Activated gamma-delta T cell treated with Interleukin-2 at 50 U/mL for 16 hours (primary cell): Measurements from ENCODE around the gene TRPV6.

ENCODE experiments used
- DNase-seq: peaks from one replicate; pipeline ENCODE4 v3.0.0-alpha.2; 2020

TRPV6 gene

DNA sequence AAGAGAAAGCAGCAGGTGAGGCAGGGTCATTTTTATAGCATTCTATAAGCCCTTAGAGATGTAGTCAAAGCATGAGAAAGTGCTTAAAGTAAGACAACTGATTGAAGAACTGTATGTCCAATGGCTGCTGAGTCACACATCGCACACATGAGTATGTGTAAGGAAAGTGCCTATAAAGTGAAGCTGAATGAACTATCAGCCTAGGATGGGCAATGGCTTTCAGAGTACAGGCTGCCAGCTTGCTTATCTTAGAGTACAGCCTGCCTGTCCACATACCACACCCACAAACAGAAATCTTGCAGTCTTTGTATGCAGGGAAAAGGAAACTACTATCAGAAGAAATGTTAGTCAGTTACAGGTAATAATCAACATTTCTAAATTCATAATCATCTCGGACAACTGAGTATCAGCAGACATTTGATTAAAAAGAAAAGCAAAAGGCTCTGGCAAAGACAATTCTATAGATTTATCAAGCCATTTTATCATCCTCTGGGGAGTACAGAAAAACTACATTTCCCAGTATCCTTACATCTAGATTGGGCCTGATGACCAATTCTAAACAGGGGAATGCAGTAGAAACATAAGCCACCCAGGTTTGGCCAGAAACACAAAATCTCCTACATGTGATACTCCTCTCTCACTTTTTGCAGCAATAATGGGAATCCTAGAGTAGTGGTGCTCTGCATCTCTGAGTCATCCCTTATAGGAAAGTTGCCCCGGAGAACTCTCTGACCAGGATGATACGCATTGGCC is 46.9 kb downstream of the TRPV6 start:
- DNase-seq, result no peak

DNA sequence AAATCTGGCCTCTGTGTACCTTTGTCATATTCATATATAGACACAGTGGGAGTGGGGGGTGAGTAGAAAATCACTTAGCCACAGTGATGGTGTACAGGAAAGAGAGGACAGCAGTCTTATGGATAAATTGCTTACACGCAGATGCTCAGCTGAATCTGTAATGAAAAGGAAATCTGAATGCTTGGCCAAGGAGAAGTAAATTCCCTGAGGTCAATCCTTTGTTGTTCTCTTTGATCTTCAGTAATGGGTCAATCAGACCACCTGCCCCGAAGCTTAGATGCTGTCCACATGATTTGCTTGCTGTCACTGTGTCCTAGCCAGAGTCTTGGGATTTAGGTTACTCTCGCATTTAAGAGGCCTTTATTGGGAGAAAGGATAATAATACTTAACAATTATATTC is 49.1 kb downstream of the TRPV6 start:
- no peak for DNase-seq

DNA sequence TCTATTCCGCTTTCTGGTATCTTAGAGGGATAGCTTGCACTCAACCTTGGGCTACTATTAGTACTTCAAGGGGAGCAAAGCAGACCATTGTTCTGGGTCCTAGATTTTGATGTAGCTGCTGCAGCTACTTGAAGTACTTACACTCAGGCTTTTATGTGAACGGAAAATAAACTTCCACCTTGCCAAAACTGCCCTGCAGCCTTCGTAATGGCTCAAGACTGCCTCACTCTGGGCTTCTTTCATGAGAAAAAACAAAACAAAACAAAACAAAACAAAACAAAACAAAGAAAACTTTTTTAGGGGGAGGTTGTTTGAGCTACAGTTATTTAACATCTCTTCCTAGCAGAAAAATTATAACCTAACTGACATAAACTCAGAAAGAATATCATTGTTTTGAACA is 50.1 kb downstream of the TRPV6 start:
- no peak for DNase-seq

DNA sequence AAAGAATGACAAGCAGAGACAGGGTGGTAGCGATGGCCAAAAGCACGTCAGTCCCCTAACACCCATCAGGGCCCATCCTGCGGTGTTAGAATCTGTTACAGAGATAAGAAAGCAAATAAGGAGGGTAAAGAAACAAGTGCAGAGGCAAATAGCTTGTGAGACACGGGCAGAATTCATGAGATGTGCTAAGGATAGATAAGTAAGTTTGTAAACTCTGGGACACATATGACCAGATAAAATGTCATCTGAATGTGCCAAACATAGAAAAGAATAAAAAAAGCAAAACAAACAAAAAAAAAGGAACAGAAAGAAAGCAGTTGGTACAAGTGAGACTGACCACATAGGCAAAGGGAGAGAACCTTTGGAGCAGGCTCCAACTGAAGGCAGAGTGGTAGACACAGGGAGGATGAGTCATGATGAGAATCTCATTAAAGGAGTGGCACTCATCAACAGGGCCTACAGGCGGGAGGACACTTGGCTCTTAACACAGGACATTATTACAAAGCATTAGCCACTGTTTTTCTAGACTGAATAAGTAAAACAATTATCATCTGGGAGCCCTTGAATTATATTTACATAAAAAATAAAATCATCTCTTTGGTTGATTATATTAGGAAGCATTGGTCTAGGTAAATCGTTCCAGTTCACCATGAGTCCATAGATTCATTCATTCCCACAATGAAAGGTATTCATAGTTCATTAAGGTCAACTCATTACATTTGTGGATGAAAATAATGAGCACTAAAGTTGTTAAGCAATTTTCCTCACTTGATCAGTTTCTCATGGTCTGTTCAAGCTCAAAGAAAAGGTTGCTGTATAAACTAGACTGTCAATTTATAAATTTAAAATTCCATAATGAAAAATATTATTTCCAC is 52.1 kb downstream of the TRPV6 start:
- DNase-seq, result no peak

DNA sequence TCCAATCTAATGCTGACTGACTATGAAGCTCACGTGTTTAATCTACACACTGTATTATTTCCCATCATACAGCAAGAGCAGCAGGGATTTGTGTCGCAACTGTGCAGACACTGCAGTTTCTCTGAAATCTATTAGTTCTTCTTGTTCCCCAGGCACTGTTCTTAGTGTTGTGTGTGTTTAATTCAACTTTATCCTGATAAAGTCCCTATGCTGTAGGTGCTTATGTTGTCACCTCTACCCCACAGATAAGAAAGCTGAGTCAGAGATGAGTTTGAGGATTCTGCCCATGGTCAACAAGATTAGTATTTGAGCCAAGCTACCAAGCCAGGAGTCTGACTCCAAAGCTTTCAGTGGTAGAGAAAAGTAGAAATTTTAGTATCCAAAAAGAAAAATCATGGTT is 53.1 kb downstream of the TRPV6 start:
- DNase-seq, result no peak

DNA sequence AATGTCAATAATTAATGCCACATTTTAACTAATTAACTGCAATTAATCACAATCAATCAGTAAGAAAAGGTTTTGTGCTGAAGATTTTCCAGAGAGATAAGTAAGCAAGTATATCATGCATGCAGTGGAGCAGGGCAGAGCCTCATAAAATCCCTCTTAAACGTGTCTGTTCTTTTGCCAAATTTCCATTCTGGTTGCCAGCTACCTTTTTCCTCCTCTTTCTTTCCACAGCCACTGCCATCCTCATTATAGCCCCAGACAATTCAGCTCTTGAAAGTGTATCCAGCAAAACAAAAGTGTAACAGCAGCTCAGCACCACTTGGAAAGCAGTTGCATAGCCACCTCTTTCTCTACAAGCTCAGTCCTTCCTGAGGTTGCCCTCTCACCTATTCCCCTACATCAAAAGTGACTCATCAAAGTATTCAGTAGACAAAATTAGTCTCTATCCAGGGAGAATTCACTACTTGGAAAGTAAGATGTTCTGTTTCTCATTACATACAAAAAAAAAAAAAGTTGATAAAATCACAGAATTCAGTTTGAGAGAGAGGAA is 57.5 kb downstream of the TRPV6 start:
- no peak for DNase-seq

DNA sequence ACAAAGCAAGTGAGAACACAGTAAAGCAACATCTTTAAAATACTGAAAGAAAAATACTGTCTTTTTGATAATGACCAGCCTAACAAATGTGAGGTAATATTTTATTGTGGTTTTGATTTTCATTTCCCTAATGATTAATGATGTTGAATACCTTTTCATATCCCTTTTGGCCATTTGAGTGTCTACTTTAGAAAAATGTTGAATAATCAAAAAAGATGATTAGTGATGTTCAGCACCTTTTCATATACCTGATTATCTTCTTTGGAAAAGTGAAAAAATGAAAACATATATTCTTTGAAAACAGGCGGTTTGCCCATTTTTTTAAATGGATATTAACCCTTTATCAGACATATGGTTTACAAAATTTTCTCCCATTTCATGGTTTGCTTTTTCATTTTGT is 62.8 kb downstream of the TRPV6 start:
- DNase-seq, result no peak
